ENCODE measurements around the gene POLR1G.
"Not testable (repeated sequence)": the region's sequence is repeated elsewhere in the genome, so short reads cannot be mapped to it uniquely, and the experiment has no call there.

Gene POLR1G

DNA sequence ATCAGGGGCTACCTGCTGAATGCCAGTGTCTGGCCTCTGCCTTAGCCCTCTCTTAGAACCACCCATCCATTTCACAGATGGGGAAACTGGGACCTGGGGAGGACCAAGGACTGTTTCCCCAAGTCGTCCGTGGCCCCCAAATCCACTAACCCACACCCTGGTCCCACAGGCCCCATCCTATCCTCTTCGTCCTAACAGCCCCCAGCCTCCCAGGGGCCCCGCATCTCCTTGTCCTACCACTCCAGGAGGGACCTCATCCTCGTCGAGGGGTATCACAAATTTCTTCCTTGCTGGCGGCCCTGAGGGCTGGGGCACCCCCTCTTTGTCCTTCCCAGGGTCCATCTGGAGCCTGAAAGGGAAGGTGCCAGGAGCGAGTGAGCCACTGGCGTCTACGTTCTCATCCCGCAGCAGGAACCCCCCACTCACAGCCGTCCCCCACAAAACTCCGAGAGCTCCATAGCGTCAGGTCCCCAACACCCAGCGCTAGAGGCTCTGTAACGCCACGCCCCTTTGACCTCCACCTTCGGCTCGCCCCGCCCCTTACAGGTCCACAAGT is 16.7 kb downstream of the POLR1G start:
- DNase-seq, result no peak

GRCh38 chr19:45423589-45424190 is 17.2 kb downstream of the POLR1G start, which contains the start of gene ERCC1:
Gene ERCC1 (minus strand): TSS chr19:45423917. CDS start chr19:45423374, 543 bp downstream.
- peak; percentile 97 for DNase-seq

DNA sequence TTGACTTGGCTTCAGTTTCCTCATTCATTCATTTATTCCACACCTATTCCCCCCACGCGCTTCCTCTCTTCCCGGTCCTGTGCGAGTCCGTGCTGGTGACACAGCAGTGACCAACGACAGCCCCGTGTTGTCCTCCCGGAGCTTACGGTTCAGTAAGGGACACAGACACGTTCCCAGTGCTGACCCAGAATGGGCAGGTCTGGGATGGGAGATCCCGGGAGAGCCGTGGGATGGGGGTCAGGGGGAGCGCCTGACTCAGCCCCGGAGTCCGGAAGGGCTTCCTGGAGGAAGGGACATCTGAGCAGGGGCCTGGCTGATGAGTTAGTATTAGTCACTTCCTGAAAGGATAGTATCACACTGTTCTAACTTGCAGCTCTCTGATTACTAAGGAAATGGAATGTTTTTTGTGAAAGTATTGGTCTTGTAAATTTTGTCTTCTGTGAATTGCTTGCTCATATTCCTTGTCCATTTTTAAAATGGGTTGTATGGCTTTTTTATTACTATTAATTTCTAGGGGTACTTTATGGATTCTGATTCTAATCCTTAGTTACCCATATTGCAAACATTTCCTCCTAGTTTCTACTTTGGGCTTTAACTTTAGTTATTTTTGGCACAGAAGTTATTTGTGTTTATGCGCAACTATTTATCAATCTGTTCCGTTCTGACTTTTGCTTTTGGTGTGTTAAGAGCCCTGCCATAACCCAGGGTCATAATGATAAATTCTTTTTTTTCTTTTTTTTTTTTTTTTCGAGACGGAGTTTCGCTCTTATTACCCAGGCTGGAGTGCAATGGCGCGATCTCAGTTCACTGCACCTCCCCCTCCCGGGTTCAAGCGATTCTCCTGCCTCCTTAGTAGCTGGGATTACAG is 18.0 kb downstream of the POLR1G start:
- peak; percentile 29 for DNase-seq

DNA sequence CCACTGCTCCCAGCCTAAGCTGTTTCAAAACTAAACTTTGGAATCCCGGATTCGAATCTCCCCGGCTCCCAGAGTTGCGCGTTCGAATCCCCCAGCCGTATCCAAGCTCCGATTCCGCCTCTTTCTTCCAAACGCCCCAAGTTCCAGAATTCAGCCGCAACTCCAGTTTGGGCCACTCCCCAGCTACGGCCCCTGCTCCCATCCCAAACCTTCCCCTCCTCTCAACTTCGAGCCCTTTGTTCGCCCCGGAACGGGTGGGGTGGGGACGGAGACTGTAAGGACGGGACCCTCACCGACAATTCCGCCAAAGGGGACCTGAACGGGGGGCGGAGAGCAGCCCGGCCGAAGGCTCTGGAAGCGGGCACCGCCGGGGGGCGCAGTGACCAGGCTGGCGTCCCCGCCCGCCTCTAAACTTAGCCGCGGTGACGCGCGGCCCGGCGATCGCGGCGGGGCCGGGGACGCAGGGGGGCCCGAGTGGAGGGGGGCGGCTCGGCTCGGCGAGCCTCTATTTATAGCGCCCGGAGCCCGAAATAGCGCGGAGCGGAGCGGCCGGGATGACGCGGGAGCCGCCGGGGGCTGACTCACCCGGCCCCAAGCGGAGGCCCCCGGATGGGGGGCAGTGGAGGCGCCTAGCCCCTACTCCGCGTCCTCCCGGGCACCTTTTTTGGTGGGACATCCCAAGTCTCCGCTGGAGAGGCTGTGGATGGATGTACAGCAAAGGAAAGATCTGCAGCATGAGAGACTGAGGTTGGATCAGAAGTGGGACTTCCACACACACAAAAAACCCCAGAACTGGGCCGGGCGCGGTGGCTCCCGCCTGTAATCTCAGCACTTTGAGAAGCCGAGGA is 22.2 kb downstream of the POLR1G start:
- DNase-seq, result no peak

DNA sequence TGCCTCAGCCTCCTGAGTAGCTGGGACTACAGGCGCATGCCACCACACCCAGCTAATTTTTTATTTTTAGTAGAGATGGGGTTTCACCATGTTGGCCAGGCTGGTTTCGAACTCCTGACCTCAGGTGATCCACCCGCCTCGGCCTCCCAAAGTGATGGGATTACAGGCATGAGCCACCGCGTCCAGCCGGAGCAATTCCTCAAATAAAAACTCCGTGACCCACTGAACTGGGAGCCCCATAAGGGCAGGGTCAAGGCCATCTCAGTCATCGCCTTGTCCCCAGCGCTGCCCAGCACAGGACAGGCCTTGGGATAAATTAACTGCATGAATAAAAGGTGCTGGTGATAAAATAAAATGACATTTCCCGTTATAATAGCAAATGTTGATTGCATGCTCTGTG is 23.5 kb downstream of the POLR1G start:
- DNase-seq, result not testable (repeated sequence)

DNA sequence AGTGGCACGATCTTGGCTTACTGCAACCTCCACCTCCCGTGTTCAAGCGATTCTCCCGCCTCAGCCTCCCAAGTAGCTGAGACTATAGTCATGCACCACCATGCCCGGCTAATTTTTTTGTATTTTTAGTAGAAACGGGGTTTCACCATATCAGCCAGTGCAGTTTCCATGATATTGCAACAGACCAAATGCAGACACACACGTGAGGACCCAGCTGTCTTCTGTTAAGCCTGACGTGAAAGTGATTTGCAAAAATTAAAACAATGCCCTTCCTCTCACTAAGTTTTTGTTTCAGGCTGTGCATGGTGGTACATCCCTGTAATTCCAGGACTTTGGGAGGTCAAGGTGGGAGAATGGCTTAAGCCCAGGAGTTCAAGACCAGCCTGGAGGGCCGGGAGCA is 24.6 kb downstream of the POLR1G start:
- DNase-seq, result not testable (repeated sequence)

GRCh38 chr19:45432543-45432942 is 26.1 kb downstream of the POLR1G start:
- not testable (repeated sequence) for DNase-seq

DNA sequence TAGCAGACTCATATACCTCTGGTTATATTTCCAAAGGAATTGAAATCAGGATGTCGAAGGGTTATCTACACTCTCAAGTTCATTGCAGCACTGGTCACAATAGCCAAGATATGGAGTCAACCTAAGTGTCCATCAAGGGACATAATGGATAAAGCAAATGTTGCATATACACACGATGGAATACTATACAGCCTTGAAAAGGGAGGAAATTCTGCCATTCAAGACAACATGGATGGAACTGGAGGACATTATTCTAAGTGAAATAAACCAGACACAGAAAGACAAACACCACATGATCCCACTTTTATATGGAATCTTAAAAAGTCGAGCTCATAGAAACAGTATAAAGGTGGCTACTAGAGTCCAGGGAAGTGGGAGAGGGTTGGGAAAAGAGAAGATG is 30.9 kb downstream of the POLR1G start:
- DNase-seq, result no peak

DNA sequence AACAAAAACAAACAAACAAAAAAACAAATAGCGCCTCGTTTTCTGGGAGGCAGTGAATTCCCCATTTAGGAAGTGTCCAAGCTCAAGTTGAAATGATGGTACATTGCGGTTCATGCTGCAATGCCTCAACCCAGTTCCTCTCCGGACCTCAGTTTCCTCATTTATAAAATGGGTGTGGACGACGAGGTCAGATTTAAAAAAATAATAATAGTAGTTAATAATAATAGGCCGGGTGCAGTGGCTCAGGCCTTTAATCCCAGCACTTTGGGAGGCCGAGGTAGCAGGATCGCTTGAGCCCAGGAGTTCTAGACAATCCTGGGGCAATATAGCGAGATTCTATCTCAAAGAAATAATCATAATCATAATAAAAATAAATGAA is 32.7 kb downstream of the POLR1G start:
- DNase-seq, result no peak

GRCh38 chr19:45439569-45440258 is 33.3 kb downstream of the POLR1G start:
- DNase-seq, result peak; percentile 77

GRCh38 chr19:45440259-45440638 is 33.8 kb downstream of the POLR1G start:
- DNase-seq, result no peak

DNA sequence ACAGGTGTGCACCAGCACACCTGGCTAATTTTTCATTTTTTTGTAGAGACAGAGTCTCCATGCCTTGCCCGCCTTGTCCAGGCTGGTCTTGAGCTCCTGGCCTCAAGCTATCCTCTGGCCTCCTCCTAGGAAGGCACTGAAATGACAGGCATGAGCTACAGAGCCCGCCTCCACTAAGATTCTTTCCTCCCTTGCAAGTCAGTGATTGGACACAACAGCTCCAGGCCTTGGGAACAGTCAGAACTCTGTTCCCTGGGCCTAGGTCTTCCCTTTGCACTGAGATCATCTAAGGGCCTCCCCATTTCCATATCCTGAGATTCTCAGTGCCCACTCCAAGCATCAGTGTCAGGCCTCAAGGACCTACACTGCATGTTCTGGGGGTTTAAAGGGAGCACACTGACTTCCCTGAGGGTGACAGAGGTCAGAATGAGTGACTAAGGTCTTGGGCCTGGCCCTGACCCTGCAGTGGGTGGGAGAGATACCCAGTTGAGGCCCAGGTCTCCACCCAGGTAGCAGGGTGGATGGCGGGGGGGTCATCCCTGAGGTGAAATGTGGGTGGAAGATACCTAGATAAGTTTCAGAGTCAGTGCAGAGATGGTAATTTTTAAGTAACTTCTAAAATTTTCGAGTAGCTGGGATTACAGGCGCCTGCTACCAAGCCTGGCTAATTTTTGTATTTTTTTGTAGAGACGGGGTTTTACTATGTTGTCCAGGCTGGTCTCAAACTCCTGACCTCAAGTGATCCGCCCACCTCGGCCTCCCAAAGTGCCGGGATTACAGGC is 34.6 kb downstream of the POLR1G start:
- no peak for DNase-seq

GRCh38 chr19:45442408-45442777 is 35.9 kb downstream of the POLR1G start:
- DNase-seq, result no peak

DNA sequence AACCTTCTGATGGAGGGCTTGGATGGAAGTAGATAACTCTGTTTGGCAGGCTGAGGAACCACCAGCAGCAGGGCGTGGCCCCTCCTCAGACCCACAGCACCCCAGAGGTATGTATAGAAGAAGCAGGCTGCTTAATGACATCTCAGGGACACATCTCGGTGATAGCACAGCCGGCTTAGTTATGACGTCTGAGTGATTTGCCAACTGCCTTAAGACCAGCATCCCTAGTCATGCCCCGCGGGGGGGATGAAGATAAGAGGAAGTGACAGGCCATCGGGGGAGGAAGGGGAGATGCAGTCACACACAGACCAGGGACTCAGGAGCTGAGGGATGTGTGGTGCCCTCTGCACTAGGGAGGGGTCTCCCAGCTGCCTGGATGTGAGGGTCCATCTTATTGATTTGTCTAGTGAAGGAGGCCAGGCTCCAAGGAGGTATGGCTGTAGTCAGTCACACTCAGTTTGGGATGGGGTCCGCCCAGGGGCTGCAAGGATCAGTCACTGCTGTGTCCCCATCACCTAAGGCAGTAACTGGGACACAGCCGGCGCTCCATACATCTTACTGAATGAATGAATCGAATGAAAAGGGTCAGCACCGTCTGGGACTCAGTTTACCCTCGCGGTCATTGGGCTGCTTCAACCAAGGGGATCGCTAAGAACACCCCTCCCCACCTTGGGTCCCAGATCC is 36.5 kb downstream of the POLR1G start:
- no peak for DNase-seq

DNA sequence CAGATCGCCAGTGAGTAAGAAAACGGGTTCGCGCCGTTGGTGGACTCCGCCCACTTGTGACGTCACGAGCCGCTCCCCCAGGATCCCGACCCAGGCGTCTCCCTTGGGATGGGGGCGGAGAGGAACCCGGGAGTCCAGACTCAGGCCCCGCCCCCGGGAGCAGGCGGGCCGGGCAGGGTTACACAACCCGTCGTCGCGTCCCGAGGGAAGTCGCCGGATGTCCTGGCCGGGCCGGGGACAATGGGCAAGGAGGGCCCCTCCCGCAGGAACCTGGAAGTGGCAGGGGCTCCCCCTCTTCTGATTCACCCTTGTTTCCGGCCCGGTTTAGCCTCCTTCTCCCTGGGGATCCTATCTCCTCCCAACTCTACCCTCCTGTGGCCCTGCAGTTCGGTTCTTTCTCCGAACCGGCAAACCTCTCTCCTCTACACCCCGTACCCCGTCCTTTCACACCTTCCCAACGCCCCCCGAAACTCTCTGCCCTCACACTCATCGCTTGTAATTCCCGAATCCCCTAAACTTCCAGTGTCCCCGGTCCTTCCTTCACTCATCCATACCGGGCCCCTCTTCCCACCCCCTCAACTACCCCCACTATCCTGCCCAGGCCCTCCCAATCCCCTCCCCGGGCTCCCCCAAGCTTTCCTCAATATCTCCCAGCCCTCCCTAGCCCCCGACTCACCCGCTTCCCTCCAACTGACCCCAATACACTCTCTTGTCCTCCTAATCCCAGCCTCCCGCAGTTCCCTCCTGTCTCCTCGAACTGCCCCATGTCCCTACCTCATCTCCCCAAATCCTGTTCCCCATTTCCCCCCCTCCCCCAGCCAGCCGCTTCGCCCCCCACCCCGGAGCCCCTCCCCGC is 37.2 kb downstream of the POLR1G start:
- DNase-seq, result peak; percentile 66

GRCh38 chr19:45444318-45445041 is 38.0 kb downstream of the POLR1G start:
- peak; percentile 51 for DNase-seq

DNA sequence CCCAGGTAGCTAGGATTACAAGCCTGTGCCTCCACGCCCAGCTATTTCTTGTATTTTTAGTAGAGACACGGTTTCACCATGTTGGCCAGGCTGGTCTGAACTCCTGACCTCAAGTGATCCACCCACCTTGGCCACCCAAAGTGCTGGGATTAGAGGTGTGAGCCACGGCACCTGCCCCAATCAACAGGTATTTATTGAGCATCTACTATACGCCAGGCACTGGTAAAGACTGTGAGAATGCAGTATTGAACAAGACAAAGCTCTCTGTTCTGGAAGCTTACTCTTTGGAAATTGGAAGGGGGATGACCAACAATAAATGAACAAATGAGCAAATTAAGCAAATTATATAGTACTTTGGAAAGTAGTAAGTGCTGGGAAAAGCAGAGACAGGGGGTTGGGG is 38.7 kb downstream of the POLR1G start:
- DNase-seq, result no peak

DNA sequence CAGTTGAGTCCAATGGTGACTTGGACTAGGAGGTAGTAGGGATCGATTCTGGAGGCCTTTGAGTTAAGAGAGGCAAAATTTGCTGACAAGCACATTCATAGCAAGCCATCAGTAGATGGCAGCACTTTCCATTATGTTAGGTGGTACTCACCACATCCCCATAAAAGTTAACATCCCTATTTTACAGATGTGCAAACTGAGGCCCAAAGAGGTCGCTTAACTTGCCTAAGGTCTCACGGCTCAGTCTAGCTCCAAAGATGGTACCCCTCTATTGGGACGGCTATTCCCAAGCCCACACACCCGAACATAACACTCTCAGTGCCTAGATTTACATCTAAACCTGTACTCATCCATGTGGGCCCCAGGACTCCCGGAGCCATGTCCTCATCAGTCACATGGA is 39.9 kb downstream of the POLR1G start:
- no peak for DNase-seq

DNA sequence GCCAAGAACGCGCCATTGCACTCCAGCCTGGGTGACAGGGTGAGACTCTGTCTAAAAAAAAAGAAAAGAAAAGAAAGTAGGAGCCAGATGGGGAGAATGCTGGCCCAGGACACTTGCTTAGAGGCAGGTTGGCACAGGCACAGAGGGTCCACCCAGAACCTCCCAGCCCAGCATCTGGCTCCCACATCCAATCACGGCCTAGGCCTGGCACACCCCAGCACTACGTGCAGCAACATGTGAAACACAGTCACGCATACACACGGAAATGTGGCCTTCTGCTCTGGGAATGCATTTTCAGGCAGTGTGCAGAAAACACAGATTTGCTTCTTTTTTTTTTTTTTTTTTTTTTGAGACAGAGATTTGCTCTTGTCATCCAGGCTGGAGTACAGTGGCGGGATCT is 40.5 kb downstream of the POLR1G start:
- DNase-seq, result no peak

GRCh38 chr19:45448425-45448756 is 41.9 kb downstream of the POLR1G start:
- no peak for DNase-seq

Measured in NCI-H1105 treated with DMSO at 0.1 percent for 48 hours (cell line).